IPS-18c (cell line): ENCODE measurements around the gene TRAPPC11.
A peak's percentile ranks its signal among the peaks of the same experiment; 100 is the strongest.

Source experiments
- H3K4me3 ChIP-seq: 2 replicates; pipeline ENCODE4 v1.7.0; 2013; ENCODE audit warnings: low read depth, mild to moderate bottlenecking, low read length, moderate library complexity; ENCODE audit not compliant: insufficient read depth
- H3K9me3 ChIP-seq: one replicate; pipeline ENCODE4 v1.6.1; 2013; ENCODE audit warnings: mild to moderate bottlenecking, low read length, moderate library complexity; ENCODE audit not compliant: control insufficient read depth, insufficient read depth

Gene TRAPPC11

GRCh38 chr4:183635321-183635720 is 23.8 kb upstream of the TRAPPC11 start:
- H3K9me3 ChIP-seq, result no peaks in the 10 kb centered on the region

GRCh38 chr4:183635741-183636140 is 23.4 kb upstream of the TRAPPC11 start:
- H3K4me3 ChIP-seq, result no peak overlapping the region
- H3K9me3 ChIP-seq, result no peaks in the 10 kb centered on the region

More at GRCh38 chr4:183635321-183635720, 23.8 kb upstream of the TRAPPC11 start:
- no peak overlapping the region for H3K4me3 ChIP-seq

GRCh38 chr4:183636503-183636902 is 22.6 kb upstream of the TRAPPC11 start:
- Histone ChIP-seq H3K4me3 (no peak overlapping the region), H3K9me3 (no peaks in the 10 kb centered on the region)

- H3K4me3 ChIP-seq, result no peak overlapping the region
- H3K9me3 ChIP-seq, result no peaks in the 10 kb centered on the region
Measured at GRCh38 chr4:183636923-183637322, 22.2 kb upstream of the TRAPPC11 start.

GRCh38 chr4:183637461-183637860 is 21.6 kb upstream of the TRAPPC11 start:
- Histone ChIP-seq H3K9me3 (no peaks in the 10 kb centered on the region), H3K4me3 (no peak overlapping the region)

- no peaks in the 10 kb centered on the region for H3K9me3 ChIP-seq
- no peak overlapping the region for H3K4me3 ChIP-seq
Measured at GRCh38 chr4:183638436-183638835, 20.7 kb upstream of the TRAPPC11 start.

GRCh38 chr4:183639291-183639690 is 19.8 kb upstream of the TRAPPC11 start:
- Histone ChIP-seq H3K9me3 (no peaks in the 10 kb centered on the region), H3K4me3 (no peak overlapping the region)

- H3K4me3 ChIP-seq, result no peak overlapping the region
- no peaks in the 10 kb centered on the region for H3K9me3 ChIP-seq
Measured at GRCh38 chr4:183645326-183645725, 13.8 kb upstream of the TRAPPC11 start.

GRCh38 chr4:183657564-183657963 is 1.5 kb upstream of the TRAPPC11 start:
- Histone ChIP-seq H3K9me3 (no peaks in the 10 kb centered on the region), H3K4me3 (no peak overlapping the region)

- Histone ChIP-seq H3K4me3 (peak overlapping the region; percentile 79), H3K9me3 (no peaks in the 10 kb centered on the region)
Measured at GRCh38 chr4:183658362-183659028, 598 bp upstream of the TRAPPC11 start.

GRCh38 chr4:183659872-183660242 is 764 bp downstream of the TRAPPC11 start:
- H3K9me3 ChIP-seq, result no peaks in the 10 kb centered on the region
- H3K4me3 ChIP-seq, result peak overlapping the region; percentile 79

GRCh38 chr4:183666088-183666487 is 7.0 kb downstream of the TRAPPC11 start:
- Histone ChIP-seq H3K9me3 (no peaks in the 10 kb centered on the region), H3K4me3 (no peak overlapping the region)

GRCh38 chr4:183670251-183670650 is 11.2 kb downstream of the TRAPPC11 start:
- no peaks in the 10 kb centered on the region for H3K9me3 ChIP-seq

GRCh38 chr4:183670960-183671555 is 12.0 kb downstream of the TRAPPC11 start:
- no peaks in the 10 kb centered on the region for H3K9me3 ChIP-seq
- H3K4me3 ChIP-seq, result no peak overlapping the region

More at GRCh38 chr4:183670251-183670650, 11.2 kb downstream of the TRAPPC11 start:
- H3K4me3 ChIP-seq, result no peak overlapping the region

- H3K4me3 ChIP-seq, result no peak overlapping the region
- H3K9me3 ChIP-seq, result no peaks in the 10 kb centered on the region
Measured at GRCh38 chr4:183674153-183674552, 15.1 kb downstream of the TRAPPC11 start.

- no peak overlapping the region for H3K4me3 ChIP-seq
- H3K9me3 ChIP-seq, result no peaks in the 10 kb centered on the region
Measured at GRCh38 chr4:183675625-183676024, 16.5 kb downstream of the TRAPPC11 start.

- no peak overlapping the region for H3K4me3 ChIP-seq
- H3K9me3 ChIP-seq, result no peaks in the 10 kb centered on the region
Measured at GRCh38 chr4:183681119-183681518, 22.0 kb downstream of the TRAPPC11 start.

GRCh38 chr4:183686461-183686860 is 27.4 kb downstream of the TRAPPC11 start:
- Histone ChIP-seq H3K4me3 (no peak overlapping the region), H3K9me3 (peaks cover 2% of the 10 kb centered on the region)

- Histone ChIP-seq H3K9me3 (peaks cover 2% of the 10 kb centered on the region), H3K4me3 (no peak overlapping the region)
Measured at GRCh38 chr4:183688216-183688615, 29.1 kb downstream of the TRAPPC11 start.
